H1 (cell line): Measurements from ENCODE around the gene IL17REL. TPM values are rescaled to one million over a fixed set of nuclear protein-coding genes. Genes with fewer than 3 reads are reported as not detected.

Experiments
- ASH2L ChIP-seq: fragments of 200-600, 300-600 bp; sonication (generic); IDR thresholded peaks from one replicate; pipeline ENCODE4 v1.7.1; 2017; ENCODE audit warnings: low read length
- BACH1 ChIP-seq: IDR thresholded peaks from 2 replicates; pipeline ENCODE4 v1.6.1; 2012; ENCODE audit warnings: low read length, improper control_type of control experiment
- BCL11A ChIP-seq, 2 experiments: IDR thresholded peaks; one replicate each; pipeline ENCODE4 v1.6.1; 2011; ENCODE audit warnings: low read depth in 2 of 2, low read length in 2 of 2, mild to moderate bottlenecking in 2 of 2
- CREB1 ChIP-seq: IDR thresholded peaks from 2 replicates; pipeline ENCODE4 v1.6.1; 2012; ENCODE audit warnings: inconsistent platforms
- CTBP2 ChIP-seq: IDR thresholded peaks from 2 replicates; pipeline ENCODE4 v1.7.0; 2011; ENCODE audit warnings: borderline replicate concordance, mild to moderate bottlenecking, moderate library complexity, mixed read lengths, low read length; ENCODE audit not compliant: insufficient read depth, insufficient read length
- EP300 ChIP-seq, 2 experiments: IDR thresholded peaks; 1 replicate in 1 of 2; 2 replicates in 1 of 2; pipeline ENCODE4 v1.6.1; 2011 to 2012; ENCODE audit warnings: low read depth in 2 of 2, low read length in 2 of 2, mild to moderate bottlenecking in 2 of 2, borderline replicate concordance in 1 of 2, inconsistent platforms in 1 of 2, moderate library complexity in 1 of 2
- JUN ChIP-seq: IDR thresholded peaks from 2 replicates; pipeline ENCODE4 v1.6.1; 2011; ENCODE audit warnings: low read depth, mild to moderate bottlenecking, improper control_type of control experiment, low read length
- KDM4A ChIP-seq: IDR thresholded peaks from one replicate; pipeline ENCODE4 v1.7.1; 2012; ENCODE audit warnings: low read depth, mild to moderate bottlenecking, moderate library complexity, low read length, inconsistent platforms; ENCODE audit not compliant: severe bottlenecking
- MAFK ChIP-seq: IDR thresholded peaks from 2 replicates; pipeline ENCODE4 v1.6.1; 2012; ENCODE audit warnings: low read depth, mild to moderate bottlenecking, improper control_type of control experiment, low read length
- NANOG ChIP-seq: IDR thresholded peaks from 2 replicates; pipeline ENCODE4 v1.6.1; 2011; ENCODE audit warnings: low read length, low read depth, mild to moderate bottlenecking, inconsistent platforms; ENCODE audit not compliant: insufficient read depth, poor library complexity, severe bottlenecking
- NRF1 ChIP-seq: IDR thresholded peaks from 2 replicates; pipeline ENCODE4 v1.6.1; 2011; ENCODE audit warnings: mild to moderate bottlenecking, low read depth, low read length, improper control_type of control experiment
- SP1 ChIP-seq: IDR thresholded peaks from 2 replicates; pipeline ENCODE4 v1.6.1; 2011; ENCODE audit warnings: low read depth, low read length
- SP4 ChIP-seq: IDR thresholded peaks from 2 replicates; pipeline ENCODE4 v1.6.1; 2012; ENCODE audit warnings: low read length, inconsistent platforms
- SUZ12 ChIP-seq: fragments of 200-600 bp; sonication (generic); IDR thresholded peaks from 2 replicates; pipeline ENCODE4 v1.6.1; 2012; ENCODE audit warnings: mild to moderate bottlenecking, inconsistent platforms, low read length, moderate library complexity, mixed read lengths
- TAF1 ChIP-seq: IDR thresholded peaks from 2 replicates; pipeline ENCODE4 v1.6.1; 2011; ENCODE audit warnings: mild to moderate bottlenecking, low read depth, low read length
- TBP ChIP-seq: IDR thresholded peaks from 2 replicates; pipeline ENCODE4 v1.6.1; 2011; ENCODE audit warnings: low read depth, low read length, improper control_type of control experiment
- TCF12 ChIP-seq: IDR thresholded peaks from 2 replicates; pipeline ENCODE4 v1.6.1; 2011; ENCODE audit warnings: low read depth, mild to moderate bottlenecking, low read length
- polyA plus RNA-seq, 7 experiments: library from polyadenylated mRNA; depleted of rRNA in 3 of 7; stranded (reverse) in 5 of 7; unstranded in 2 of 7; fragments of >200 nt in 5 of 7; fragments of 200-250 nt in 2 of 7; gene quantifications; 1 replicate in 5 of 7; 2 replicates in 1 of 7; 4 replicates in 1 of 7; pipeline versions ENCODE4 v1.2.1 to v1.2.3, GENCODE V29; 2011 to 2013; ENCODE audit warnings: missing spikeins in 2 of 7, mixed read lengths in 2 of 7
- total RNA-seq: library from RNA; stranded (reverse); fragmentation: NEBNext Ultra II Directional; extraction: Animal tissue kit (Norgen Biotek cat#: 25700); gene quantifications from 2 replicates; pipeline ENCODE4 v1.2.1, GENCODE V29; 2021
- TF ChIP-seq, protein P1 (sequence below), 3 experiments: IDR thresholded peaks; 1 replicate in 2 of 3; 2 replicates in 1 of 3; pipeline versions ENCODE4 v1.5.1 to v1.6.1; 2011; ENCODE audit warnings: low read length in 3 of 3, mild to moderate bottlenecking in 3 of 3, inconsistent platforms in 2 of 3, low read depth in 1 of 3, moderate library complexity in 1 of 3; ENCODE audit not compliant: insufficient read depth in 1 of 3; ENCODE audit errors: control extremely low read depth in 1 of 3
- TF ChIP-seq, protein P2 (sequence below): IDR thresholded peaks from 2 replicates; pipeline ENCODE4 v1.6.1; 2012; ENCODE audit warnings: low read length, inconsistent platforms
- TF ChIP-seq, protein P3 (sequence below): IDR thresholded peaks from 2 replicates; pipeline ENCODE4 v1.6.1; 2012; ENCODE audit warnings: inconsistent platforms

The IL17REL gene
- total and polyA plus RNA-seq, 2 of the 8 experiments (the other 6 are each of a cell fraction or from before 2014, with no cell fraction given), result 0.15 to 0.20 TPM

DNA sequence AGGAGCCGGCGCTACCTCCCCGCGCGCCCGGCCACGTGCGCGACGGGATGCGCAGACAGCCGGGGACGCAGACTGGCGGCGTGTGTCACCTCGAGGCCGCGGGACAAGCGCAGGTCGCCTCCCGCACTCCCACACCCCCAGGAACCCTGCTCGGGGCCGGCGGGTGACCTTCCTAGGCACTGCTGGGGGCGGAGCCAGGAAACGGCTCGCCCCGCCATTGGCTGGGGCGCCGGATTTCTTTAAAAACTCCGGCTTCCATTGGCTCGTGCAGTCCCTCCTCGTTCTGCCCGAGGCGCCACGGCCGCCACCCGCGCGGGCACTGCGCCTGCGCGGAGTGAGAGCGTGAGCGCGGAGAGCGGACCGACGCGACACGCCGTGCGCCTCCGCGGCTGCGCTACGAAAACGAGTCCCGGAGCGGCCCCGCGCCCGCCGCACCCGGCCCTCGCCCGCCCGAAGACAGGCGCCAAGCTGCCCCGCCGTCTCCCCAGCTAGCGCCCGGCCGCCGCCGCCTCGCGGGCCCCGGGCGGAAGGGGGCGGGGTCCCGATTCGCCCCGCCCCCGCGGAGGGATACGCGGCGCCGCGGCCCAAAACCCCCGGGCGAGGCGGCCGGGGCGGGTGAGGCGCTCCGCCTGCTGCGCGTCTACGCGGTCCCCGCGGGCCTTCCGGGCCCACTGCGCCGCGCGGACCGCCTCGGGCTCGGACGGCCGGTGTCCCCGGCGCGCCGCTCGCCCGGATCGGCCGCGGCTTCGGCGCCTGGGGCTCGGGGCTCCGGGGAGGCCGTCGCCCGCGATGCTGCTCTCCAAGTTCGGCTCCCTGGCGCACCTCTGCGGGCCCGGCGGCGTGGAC lies 52.2 kb downstream of the IL17REL start, which contains the start of gene PIM3 (continued):
- TF ChIP-seq SP4 (no peak), TAF1 (peak; percentile 74), MAFK (no peak), CTBP2 (no peak), NANOG (no peak), SP1 (0 out of 2 replicates have a peak, but pooled peaks have one; percentile 31), TBP (peak; percentile 69; the same call in 1 of the 2 replicates), SUZ12 (no peak), BACH1 (peak; percentile 8; the same call in 1 of the 2 replicates), BCL11A (IDR thresholded peaks at IDR 0.05; ENCODE audit: low read depth in 2 of 2, low read length in 2 of 2) (no peak), NRF1 (peak; percentile 55), KDM4A (no peak), TCF12 (no peak), CREB1 (0 out of 2 replicates have a peak, but pooled peaks have one; percentile 51), ASH2L (peak; percentile 38), JUN (no peak), EP300 (IDR thresholded peaks at IDR 0.05; ENCODE audit: borderline replicate concordance in 1 of 2, low read depth in 2 of 2, low read length in 2 of 2) (no peak)
- TF ChIP-seq, protein P1, sequence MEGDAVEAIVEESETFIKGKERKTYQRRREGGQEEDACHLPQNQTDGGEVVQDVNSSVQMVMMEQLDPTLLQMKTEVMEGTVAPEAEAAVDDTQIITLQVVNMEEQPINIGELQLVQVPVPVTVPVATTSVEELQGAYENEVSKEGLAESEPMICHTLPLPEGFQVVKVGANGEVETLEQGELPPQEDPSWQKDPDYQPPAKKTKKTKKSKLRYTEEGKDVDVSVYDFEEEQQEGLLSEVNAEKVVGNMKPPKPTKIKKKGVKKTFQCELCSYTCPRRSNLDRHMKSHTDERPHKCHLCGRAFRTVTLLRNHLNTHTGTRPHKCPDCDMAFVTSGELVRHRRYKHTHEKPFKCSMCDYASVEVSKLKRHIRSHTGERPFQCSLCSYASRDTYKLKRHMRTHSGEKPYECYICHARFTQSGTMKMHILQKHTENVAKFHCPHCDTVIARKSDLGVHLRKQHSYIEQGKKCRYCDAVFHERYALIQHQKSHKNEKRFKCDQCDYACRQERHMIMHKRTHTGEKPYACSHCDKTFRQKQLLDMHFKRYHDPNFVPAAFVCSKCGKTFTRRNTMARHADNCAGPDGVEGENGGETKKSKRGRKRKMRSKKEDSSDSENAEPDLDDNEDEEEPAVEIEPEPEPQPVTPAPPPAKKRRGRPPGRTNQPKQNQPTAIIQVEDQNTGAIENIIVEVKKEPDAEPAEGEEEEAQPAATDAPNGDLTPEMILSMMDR (IDR thresholded peaks at IDR 0.05; ENCODE audit: control extremely low read depth in 1 of 3, insufficient read depth in 1 of 3, low read depth in 1 of 3, low read length in 3 of 3), result no peak
- TF ChIP-seq, protein P2, sequence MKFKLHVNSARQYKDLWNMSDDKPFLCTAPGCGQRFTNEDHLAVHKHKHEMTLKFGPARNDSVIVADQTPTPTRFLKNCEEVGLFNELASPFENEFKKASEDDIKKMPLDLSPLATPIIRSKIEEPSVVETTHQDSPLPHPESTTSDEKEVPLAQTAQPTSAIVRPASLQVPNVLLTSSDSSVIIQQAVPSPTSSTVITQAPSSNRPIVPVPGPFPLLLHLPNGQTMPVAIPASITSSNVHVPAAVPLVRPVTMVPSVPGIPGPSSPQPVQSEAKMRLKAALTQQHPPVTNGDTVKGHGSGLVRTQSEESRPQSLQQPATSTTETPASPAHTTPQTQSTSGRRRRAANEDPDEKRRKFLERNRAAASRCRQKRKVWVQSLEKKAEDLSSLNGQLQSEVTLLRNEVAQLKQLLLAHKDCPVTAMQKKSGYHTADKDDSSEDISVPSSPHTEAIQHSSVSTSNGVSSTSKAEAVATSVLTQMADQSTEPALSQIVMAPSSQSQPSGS, result no peak
- TF ChIP-seq, protein P3, sequence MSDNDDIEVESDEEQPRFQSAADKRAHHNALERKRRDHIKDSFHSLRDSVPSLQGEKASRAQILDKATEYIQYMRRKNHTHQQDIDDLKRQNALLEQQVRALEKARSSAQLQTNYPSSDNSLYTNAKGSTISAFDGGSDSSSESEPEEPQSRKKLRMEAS, result peak; percentile 63
